Measurements from ENCODE around the gene ZNF70. TPM values are rescaled to one million over a fixed set of nuclear protein-coding genes. Genes with fewer than 3 reads are reported as not detected.
A peak's percentile ranks its signal among the peaks of the same experiment; 100 is the strongest.

Gene ZNF70
- total and polyA plus RNA-seq, 7 donors, result 0.23 to 5.5 (median 2.6) TPM

- WGBS, 2 donors, result 0 to 1% methylated on average over 63 of the region's 63 CpGs
- TF ChIP-seq EP300 (IDR thresholded peaks at IDR 0.05) (no peak), POLR2AphosphoS5 (IDR thresholded peaks at IDR 0.05) (peak; percentile 69 to 80 (median 74)), POLR2A (IDR thresholded peaks at IDR 0.05) (peak; percentile 18 to 65), CTCF (IDR thresholded peaks at IDR 0.05) (peak; percentile 73 to 92 (median 79))
- Histone ChIP-seq H3K4me3 (peak within 1 kb of the TSS; percentile 57 to 75 (median 66)), H3K27ac (peak within 1 kb of the TSS; percentile 85 to 89 (median 88)), H3K27me3 (no peaks in the 10 kb centered on the region), H3K4me1 (peaks cover 0 to 84% (median 60%) of the 10 kb centered on the region in 4 donors), H3K9me3 (no peaks in the 10 kb centered on the region), H3K36me3 (no peaks in the 10 kb centered on the region)
- intact Hi-C loops (cut with DNase I), result loop anchor here (2.0 to 5.0 kb wide), 5 partner anchors 17 to 226 kb away; partner anchors contain the start of genes SMARCB1 and ZNF70
- peak; percentile 92 for DNase-seq
Observed at GRCh38 chr22:23767673-23768548, 17.0 kb upstream of the ZNF70 start, which contains the start of gene CHCHD10. CHCHD10 (minus strand) TSS chr22:23767972; CDS start chr22:23767874, 98 bp downstream.

- H3K27me3 ChIP-seq, result no peaks in the 10 kb centered on the region
- no peaks in the 10 kb centered on the region for H3K36me3 ChIP-seq
- no peak for DNase-seq
- H3K4me1 ChIP-seq, result peaks cover 0 to 83% (median 61%) of the 10 kb centered on the region in 4 donors
- intact Hi-C loops (cut with DNase I), result loop anchor here (5.0 kb wide), 3 partner anchors 50 to 225 kb away; no protein-coding TSS in a partner anchor
- H3K27ac ChIP-seq, result peak overlapping the region; percentile 85 to 89 (median 88)
- TF ChIP-seq POLR2A (IDR thresholded peaks at IDR 0.05) (no peak), CTCF (IDR thresholded peaks at IDR 0.05) (no peak), EP300 (IDR thresholded peaks at IDR 0.05) (no peak), POLR2AphosphoS5 (IDR thresholded peaks at IDR 0.05) (no peak)
- peak overlapping the region; percentile 57 to 75 (median 66) for H3K4me3 ChIP-seq
- 2 to 8% methylated on average over 27 of the region's 27 CpGs for WGBS, 2 donors
- no peaks in the 10 kb centered on the region for H3K9me3 ChIP-seq
Observed at GRCh38 chr22:23767303-23767672, 16.4 kb upstream of the ZNF70 start.

- no peaks in the 10 kb centered on the region for H3K36me3 ChIP-seq
- intact Hi-C loops (cut with DNase I), result loop anchor here (5.0 kb wide), 3 partner anchors 48 to 223 kb away; no protein-coding TSS in a partner anchor
- no peak overlapping the region for H3K27ac ChIP-seq
- H3K27me3 ChIP-seq, result no peaks in the 10 kb centered on the region
- peaks cover 0 to 63% (median 51%) of the 10 kb centered on the region in 4 donors for H3K4me1 ChIP-seq
- TF ChIP-seq POLR2A (IDR thresholded peaks at IDR 0.05) (no peak), POLR2AphosphoS5 (IDR thresholded peaks at IDR 0.05) (no peak), EP300 (IDR thresholded peaks at IDR 0.05) (no peak)
- 86 to 93% methylated on average over 9 of the region's 9 CpGs for WGBS, 2 donors
- no peak for DNase-seq
- H3K9me3 ChIP-seq, result no peaks in the 10 kb centered on the region
- no peak overlapping the region for H3K4me3 ChIP-seq
Observed at GRCh38 chr22:23764899-23765881, 14.3 kb upstream of the ZNF70 start.

- peak overlapping the region in 3 of 4 donors; percentile 3 to 37 (median 27) for H3K4me3 ChIP-seq
- H3K27me3 ChIP-seq, result no peaks in the 10 kb centered on the region
- DNase-seq, result no peak
- intact Hi-C loops (cut with DNase I), result no loop called here
- H3K9me3 ChIP-seq, result no peaks in the 10 kb centered on the region
- 67 to 68% methylated on average over 7 of the region's 7 CpGs for WGBS, 2 donors
- no peaks in the 10 kb centered on the region for H3K36me3 ChIP-seq
- peaks cover 0 to 53% (median 45%) of the 10 kb centered on the region in 4 donors for H3K4me1 ChIP-seq
- TF ChIP-seq POLR2A (IDR thresholded peaks at IDR 0.05) (no peak), CTCF (IDR thresholded peaks at IDR 0.05) (no peak)
- H3K27ac ChIP-seq, result peak overlapping the region in 1 of 4 donors; percentile 29
Observed at GRCh38 chr22:23763954-23764353, 13.0 kb upstream of the ZNF70 start.
